ENCODE measurements around the gene ERC2. TPM values are rescaled to one million over a fixed set of nuclear protein-coding genes. Genes with fewer than 3 reads are reported as not detected.

Gene ERC2
- total RNA-seq, 1 donor from 2014 or later, result 0.32 TPM

- no peak for DNase-seq (ENCODE audit: low read depth)
Measured at GRCh38 chr3:55605443-55606236, 862.6 kb downstream of the ERC2 start.

DNA sequence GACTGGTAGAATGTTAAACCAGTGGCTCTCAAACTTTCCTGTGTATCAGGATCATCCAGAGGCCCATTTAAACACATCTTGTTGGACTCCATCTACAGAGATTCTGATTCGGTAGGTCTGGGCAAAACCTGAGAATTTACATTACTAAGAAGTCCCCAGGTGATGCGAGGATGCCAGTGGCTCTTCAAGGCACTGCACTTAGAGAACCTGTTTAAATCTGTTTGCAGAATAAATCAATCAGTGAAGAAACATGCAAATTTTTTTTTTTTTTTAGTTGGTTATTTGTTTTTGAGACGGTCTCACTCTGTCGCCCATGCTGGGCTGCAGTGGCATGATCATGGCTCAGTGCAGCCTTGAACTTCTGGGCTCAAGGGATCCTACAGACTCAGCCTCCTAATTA lies 863.4 kb downstream of the ERC2 start:
- no peak for DNase-seq (ENCODE audit: low read depth)

GRCh38 chr3:55604402-55604801 lies 863.9 kb downstream of the ERC2 start:
- no peak for DNase-seq (ENCODE audit: low read depth)

DNA sequence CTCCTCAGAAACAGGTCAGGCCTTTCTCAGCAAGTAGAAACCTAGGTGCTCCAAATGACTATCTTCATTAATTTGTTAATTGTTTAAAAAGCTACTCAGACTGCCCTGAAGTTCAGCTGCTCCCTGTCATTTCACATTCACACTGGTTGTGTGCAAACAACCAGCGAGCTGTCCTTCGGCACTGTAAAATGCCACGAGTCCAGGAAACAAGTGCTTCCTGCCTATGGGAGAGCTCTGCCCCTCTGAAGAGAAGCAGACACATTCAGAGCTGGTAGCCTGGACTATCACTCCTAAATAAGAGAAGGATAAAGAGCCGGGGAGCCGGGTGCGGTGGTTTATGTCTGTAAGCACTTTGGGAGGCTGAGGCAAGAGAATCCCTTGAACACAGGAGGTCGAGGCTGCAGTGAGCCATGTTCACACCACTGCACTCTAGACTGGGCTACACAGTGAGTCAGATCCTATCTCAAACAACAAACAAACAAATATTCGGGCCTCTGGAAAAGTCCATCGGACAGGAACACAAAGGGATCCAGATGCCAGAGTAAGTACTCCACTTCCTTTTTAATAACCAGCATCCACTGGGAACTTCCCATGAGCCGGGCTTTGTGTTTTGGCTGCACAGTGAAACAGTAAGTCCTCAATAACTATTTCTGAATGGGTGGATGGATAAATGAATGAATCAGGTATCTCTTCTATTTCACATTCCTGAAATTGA lies 866.7 kb downstream of the ERC2 start:
- DNase-seq (ENCODE audit: low read depth), result no peak

- no peak for DNase-seq (ENCODE audit: low read depth)
Measured at GRCh38 chr3:55598224-55598623, 870.0 kb downstream of the ERC2 start.

GRCh38 chr3:55597641-55598040 lies 870.6 kb downstream of the ERC2 start:
- no peak for DNase-seq (ENCODE audit: low read depth)

- DNase-seq (ENCODE audit: low read depth), result no peak
Measured at GRCh38 chr3:55596212-55596611, 872.1 kb downstream of the ERC2 start.

DNA sequence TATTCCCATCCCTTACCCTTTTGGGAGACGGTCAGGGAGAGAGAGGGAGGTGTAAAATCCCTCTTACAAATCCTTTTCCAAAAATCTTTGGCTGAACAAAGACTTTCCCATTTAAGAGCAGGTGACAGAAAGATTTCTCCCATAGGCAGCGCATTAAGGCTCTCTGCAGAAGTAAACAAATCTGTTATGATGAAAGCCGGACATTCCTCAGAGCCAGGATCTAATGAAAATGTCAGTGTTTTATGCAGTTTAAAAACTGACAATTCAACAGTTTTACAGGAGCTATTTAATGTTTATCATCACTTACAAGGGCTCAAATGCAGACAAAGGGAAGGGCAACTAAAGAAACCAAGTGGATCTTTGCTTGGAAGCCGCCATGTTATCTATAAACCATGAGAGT lies 872.8 kb downstream of the ERC2 start:
- DNase-seq (ENCODE audit: low read depth), result no peak

DNA sequence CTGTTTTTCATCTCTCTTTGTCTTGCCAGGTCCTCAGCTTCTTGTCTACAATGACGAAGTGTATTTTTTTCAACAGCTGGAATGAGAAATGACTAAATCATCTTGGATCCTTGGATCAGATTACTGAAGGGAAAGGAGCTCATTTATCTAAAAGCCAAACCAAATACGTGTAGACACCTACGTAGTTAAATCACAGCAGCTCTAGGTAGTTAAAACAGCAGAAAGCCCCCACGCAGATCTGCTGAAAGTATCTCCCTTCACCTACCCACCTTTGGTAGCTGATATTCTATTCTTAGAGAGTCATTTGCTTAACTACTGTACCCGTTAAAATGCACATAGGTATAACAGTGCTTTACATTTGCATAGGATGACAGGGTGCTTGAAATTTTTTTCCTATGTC lies 875.7 kb downstream of the ERC2 start:
- DNase-seq (ENCODE audit: low read depth), result no peak

- DNase-seq (ENCODE audit: low read depth), result no peak
Measured at GRCh38 chr3:55591888-55592287, 876.4 kb downstream of the ERC2 start.

DNA sequence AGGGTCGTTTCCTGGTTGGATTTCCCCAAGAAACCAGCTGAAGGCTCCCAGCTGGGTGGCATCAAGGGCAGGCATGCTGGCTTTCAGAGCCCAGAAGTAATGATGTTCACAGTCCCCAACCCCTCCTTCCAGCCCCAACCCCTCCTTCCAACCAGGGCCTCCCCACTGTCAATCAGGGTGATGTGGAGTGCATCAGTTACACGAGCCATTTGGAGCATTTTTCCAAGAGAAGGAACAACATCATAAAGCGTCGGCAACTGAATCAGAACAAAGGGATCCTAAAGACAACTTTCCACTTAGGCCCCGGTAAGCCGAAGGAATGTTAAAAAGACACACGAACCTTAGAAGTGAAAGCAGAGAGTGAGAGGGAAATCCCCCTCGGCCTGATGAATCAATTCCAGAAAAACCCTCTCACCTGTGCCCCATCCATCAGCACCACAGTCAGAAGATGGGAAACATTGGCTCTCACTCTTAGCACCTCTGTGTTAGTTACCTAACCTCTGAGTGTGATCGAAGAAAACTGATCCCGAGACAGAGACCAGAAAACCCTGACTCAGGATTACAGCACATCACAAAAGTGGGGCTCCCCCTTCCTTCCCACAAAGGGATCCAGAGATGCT lies 880.0 kb downstream of the ERC2 start:
- no peak for DNase-seq (ENCODE audit: low read depth)

GRCh38 chr3:55585856-55586255 lies 882.4 kb downstream of the ERC2 start:
- no peak for DNase-seq (ENCODE audit: low read depth)

GRCh38 chr3:55584716-55585368 lies 883.4 kb downstream of the ERC2 start:
- DNase-seq (ENCODE audit: low read depth), result no peak

DNA sequence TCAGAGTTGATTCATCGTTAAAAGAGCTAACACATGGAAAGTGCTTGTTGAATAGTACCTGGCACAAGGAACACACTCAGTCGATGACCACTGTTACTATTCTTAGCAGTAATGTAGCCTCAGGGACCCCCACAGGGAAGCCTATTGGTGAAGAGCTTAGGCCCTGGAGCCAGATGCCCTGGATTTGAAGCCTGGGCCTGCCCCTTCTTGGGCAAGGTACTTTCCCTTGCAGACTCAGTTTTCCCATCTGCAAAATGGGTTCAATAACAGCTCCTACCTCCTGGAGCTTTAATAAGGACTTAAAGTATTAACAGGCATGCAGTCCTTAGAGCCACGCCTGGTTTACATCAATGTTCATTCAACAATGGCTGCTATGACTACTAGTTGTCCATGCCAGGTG lies 884.2 kb downstream of the ERC2 start:
- DNase-seq (ENCODE audit: low read depth), result no peak

DNA sequence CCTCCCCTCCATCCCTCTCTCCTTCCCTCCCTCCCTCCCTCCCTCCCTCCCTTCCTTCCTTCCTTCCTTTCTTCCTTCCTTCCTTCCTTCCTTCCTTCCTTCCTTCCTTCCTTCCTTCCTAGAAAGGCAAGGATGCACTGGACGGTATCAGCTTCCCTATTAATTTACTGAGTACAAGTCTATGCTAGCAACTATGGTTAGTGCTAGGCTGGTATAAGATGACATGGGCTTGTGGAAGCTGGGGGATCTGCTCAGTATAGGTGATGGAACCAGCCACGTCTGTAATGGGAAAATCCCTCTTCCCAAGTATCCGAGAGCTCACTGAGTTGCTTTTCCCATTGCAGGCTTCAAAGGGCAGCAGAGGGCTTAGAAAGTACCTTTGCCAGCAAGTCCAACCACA lies 884.8 kb downstream of the ERC2 start:
- no peak for DNase-seq (ENCODE audit: low read depth)

GRCh38 chr3:55579496-55579895 lies 888.8 kb downstream of the ERC2 start:
- DNase-seq (ENCODE audit: low read depth), result peak; percentile 18

DNA sequence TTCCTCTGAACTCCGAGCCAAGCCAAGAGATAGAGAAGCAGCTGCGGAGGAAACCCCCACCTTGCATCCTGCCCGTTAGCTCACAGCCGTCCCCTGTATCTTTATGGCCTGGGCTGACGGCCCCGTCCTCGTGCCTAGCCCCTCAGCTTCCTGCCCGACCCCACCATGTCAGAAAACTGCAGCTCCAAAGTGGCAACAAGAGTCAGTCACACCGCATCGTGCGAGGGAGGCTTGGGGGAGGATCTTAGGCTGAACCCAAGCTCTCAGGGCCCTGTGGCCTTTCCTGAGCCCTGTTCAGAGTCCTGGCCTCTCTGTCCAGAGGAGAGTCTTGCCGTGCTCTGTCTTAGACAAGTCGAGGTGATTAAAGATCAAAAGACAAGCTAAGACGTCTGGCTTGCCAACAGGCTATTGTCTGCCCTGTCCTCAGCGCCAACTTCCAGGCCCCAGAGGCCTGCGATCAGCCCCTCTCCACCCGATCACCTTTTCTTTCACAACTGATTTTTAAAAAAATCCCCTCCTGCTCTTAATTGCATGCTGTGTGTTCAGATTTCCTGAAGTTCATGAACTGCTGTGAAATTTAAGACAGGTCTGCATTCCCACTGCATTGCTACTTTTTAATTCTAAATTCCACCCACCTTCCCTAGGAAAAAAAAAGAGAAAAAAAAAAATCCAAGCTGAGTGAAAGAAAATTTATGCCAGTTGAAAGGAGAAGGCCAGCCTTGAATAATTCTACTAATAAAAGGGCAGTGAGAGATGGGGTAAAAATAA lies 891.5 kb downstream of the ERC2 start:
- no peak for DNase-seq (ENCODE audit: low read depth)

- no peak for DNase-seq (ENCODE audit: low read depth)
Measured at GRCh38 chr3:55574671-55575070, 893.6 kb downstream of the ERC2 start.

DNA sequence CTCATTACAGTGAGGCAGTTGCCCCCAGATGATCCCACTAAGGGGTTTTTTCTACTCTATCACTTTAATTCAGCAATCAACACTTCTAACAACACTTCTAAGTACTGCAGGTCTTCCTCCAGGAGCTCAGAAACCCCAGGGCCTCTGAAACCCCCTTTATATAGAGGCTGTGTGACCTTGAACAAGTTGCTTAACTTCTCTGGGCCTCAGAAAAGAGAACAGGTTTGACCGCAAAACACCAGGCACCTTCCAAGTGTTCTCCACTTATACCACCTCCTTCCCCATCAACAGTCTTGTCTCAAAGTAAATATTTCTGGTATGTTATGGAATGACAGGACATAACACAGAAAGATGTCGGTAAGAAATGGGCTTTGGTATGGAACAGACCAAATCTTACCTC lies 895.5 kb downstream of the ERC2 start:
- DNase-seq (ENCODE audit: low read depth), result no peak

GRCh38 chr3:55571913-55572312 lies 896.4 kb downstream of the ERC2 start:
- peak; percentile 90 for DNase-seq (ENCODE audit: low read depth)

DNA sequence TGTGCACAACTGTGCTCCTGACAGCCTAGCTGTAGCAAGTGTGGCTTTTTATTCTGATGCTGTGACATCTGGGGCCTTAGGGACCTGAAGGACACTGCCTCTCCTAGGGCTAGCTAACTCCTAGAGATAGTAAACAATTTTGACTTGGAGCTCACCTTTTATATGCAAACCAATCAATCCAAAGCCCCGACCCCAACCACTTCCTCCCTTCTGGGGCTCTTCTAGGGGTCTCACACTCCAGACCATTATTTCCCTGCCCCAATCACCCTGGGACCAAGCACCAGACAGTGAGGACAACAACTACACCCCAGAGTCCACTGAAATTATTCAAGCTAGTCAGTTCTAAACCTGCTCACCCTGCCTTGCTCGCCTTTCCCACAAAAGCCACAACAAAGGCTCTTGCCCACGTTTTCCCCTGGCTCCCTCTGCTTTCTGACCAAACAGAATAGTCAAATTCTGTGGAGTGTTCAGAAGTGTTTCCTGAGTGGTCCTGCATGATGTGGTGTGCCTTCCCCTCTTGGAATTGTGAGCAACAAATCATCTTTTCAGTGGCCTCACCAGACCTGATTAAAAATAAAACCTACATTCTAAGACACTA lies 897.0 kb downstream of the ERC2 start:
- peak; percentile 73 for DNase-seq (ENCODE audit: low read depth)

Measured in myocyte (in vitro differentiated cells).